RPMI7951 (cell line): ENCODE measurements around the gene DEFB125. TPM values are rescaled to one million over a fixed set of nuclear protein-coding genes. Genes with fewer than 3 reads are reported as not detected.
A peak's percentile ranks its signal among the peaks of the same experiment; 100 is the strongest.
"Not testable (repeated sequence)": the region's sequence is repeated elsewhere in the genome, so short reads cannot be mapped to it uniquely, and the experiment has no call there.

Experiments
- DNase-seq: peaks from one replicate; pipeline ENCODE4 v3.0.0-alpha.2; 2012; ENCODE audit warnings: low read depth
- total RNA-seq: library from RNA; depleted of rRNA; stranded (reverse); fragments of >200 nt; shearing (Covaris generic); gene quantifications from 2 replicates; pipeline ENCODE4 v1.2.3, GENCODE V29; 2014; rRNA removed

The DEFB125 gene, protein sequence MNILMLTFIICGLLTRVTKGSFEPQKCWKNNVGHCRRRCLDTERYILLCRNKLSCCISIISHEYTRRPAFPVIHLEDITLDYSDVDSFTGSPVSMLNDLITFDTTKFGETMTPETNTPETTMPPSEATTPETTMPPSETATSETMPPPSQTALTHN
- total RNA-seq, result not detected in 2 replicates

- no peak for DNase-seq
Observed at GRCh38 chr20:87401-87800, at the start of gene DEFB125. DEFB125 (plus strand) TSS chr20:87672; CDS start chr20:87710, 38 bp downstream.

GRCh38 chr20:60035-60918 lies 27.2 kb upstream of the DEFB125 start:
- DNase-seq, result peak; percentile 67

- DNase-seq, result no peak
Observed at GRCh38 chr20:61230-61629, 26.2 kb upstream of the DEFB125 start.

- DNase-seq, result peak; percentile 15
Observed at GRCh38 chr20:61757-62156, 25.7 kb upstream of the DEFB125 start.

GRCh38 chr20:62487-62886 lies 25.0 kb upstream of the DEFB125 start:
- no peak for DNase-seq

DNA sequence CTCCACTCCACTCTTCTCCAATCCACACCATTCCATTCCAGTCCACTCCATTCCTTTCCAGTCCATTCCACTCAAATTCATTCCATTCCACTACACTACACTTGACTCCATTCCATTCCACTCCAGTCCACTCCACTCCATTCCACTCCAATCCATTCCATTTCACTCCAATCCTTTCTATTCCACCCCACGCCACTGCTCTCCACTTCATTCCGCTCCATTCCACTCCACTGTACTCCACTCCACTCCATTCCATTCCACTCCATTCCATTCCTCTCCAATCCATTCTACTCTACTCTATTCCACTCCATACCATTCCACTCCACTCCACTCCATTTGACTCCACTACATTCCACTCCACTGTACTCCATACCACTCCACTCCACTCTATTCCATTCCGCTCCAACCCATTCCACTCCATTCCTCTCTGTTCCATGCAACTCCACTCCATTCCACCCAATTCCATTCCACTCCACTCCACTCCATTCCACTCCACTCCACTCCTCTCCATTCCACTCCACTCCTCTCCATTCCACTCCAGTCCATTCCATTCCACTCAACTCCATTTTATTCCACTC lies 23.4 kb upstream of the DEFB125 start:
- no peak for DNase-seq

- DNase-seq, result no peak
Observed at GRCh38 chr20:64766-65322, 22.6 kb upstream of the DEFB125 start.

DNA sequence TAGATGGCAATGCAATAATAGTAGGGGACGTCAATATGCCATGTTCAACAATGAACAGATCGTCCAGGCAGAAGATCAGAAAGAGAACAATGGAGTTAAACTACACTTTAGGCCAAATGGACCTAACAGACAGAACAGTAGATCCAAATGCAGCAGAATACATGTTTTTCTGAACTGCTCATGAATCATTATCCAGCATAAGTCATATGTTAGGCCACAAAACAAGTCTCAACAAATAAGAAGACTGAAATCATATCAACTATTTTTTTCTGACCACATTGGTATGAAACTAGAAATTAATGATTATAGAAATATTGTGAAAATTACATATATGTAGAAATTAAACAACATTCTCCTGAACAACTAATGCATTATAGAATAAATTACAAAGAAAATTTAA lies 10.2 kb upstream of the DEFB125 start:
- DNase-seq, result no peak

- no peak for DNase-seq
Observed at GRCh38 chr20:78338-78737, 9.1 kb upstream of the DEFB125 start.

- no peak for DNase-seq
Observed at GRCh38 chr20:79565-79964, 7.9 kb upstream of the DEFB125 start.

- DNase-seq, result no peak
Observed at GRCh38 chr20:90651-91050, 3.2 kb downstream of the DEFB125 start.

GRCh38 chr20:93641-94040 lies 6.2 kb downstream of the DEFB125 start:
- DNase-seq, result no peak

GRCh38 chr20:95215-95614 lies 7.7 kb downstream of the DEFB125 start:
- DNase-seq, result no peak

DNA sequence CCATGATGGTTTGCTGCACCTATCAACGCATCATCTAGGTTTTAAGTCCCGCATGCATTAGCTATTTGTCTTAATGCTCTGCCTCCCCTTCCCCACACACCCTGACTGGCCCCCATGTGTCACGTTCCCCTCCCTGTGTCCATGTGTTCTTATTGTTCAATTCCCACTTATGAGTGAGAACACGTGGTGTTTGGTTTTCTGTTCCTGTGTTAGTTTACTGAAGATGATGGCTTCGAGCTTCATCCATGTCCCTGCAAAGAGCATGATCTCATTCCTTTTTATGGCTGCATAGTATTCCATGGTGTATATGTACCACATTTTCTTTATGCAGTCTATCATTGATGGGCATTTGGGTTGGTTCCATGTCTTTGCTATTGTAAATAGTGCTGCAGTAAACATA lies 10.2 kb downstream of the DEFB125 start:
- not testable (repeated sequence) for DNase-seq

DNA sequence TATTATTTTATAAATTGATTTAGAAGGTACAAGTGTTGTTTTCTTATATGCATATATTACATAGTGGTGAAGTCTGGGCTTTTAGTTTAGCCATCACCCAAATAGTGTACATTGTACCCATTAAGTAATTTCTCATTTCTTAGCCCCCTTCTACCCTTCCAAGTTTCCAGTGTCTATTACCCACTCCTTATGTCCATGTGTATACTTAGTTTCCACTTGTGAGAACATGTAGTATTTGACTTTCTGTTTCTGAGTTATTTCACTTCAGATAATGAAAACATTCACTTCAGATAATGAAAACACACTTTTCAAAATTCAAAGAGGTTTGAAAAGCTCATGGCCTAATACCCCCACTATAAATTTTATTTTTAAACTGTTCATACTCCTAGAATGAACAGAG lies 14.5 kb downstream of the DEFB125 start:
- no peak for DNase-seq

- DNase-seq, result no peak
Observed at GRCh38 chr20:103456-103855, 16.0 kb downstream of the DEFB125 start.

DNA sequence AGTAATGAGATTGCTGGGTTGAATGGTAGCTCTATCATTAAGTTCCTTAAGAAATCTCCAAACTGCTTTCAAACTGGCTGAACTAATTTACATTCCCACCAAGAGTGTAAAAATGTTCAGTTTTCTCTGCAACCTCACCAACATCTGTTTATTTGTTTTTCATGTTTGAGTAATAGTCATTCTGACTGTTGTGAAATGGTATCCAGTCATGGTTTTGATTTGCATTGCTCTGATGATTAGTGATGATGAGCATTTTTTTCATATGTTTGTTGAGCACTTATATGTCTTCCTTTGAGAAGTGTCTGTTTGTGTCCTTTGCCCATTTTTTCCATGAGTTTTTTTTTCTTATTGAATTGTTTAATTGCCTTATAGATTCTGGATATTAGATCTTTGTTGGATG lies 24.9 kb downstream of the DEFB125 start:
- no peak for DNase-seq

- no peak for DNase-seq
Observed at GRCh38 chr20:117518-117917, 30.0 kb downstream of the DEFB125 start.

GRCh38 chr20:129786-130323 lies 42.4 kb downstream of the DEFB125 start:
- not testable (repeated sequence) for DNase-seq

DNA sequence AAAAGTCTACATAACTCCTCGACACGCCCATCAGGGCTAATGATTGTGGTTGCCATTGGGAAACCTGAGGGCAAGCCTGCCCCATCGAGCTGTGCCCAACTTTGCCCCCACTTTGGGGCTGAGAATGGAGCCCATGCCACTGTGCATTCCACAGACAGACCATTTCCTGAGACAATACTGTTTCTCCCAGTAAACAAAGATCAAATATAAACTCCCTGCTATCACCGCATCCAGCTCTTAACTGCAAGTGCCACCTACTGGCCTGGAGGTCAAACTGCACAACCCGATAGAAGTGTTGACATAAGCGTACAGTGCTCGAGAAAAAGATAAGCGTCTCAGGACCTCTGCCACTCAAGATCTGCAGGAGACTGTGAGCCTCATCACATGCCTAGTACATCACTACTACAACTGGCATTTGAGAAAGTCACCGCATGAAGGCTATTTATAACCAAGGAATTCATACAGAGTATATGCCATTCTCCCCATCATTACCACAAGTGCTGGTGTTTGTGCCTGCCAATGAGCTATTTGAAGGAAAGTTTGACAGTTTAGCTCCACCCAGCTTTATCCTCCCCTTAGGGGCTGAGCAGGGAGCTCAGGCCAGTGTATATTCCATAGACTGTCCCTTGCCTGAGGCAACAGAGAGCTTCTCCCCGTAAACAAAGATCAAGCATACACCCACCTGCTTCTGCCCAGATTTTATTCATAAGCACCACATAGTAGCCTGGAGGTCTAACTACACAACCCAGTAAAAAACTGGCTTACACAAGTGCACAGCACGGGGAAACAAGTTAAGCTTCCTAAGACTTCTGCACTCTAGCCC lies 50.4 kb downstream of the DEFB125 start:
- DNase-seq, result peak; percentile 43

GRCh38 chr20:142290-142689 lies 54.8 kb downstream of the DEFB125 start, which contains the start of gene DEFB126:
DEFB126 (plus strand) TSS chr20:142590; CDS start chr20:142629, 39 bp downstream.
- DNase-seq, result no peak
